HG03575 (cell line): ENCODE measurements around the gene CLEC4F.

Experiments used
- ATAC-seq: cut with Tn5 transposase; IDR thresholded peaks from one replicate; pipeline ENCODE4 v1.9.1; 2021; ENCODE audit not compliant: unreplicated experiment, insufficient number of reproducible peaks, low FRiP score; ENCODE audit errors: extremely low read depth

Gene CLEC4F

DNA sequence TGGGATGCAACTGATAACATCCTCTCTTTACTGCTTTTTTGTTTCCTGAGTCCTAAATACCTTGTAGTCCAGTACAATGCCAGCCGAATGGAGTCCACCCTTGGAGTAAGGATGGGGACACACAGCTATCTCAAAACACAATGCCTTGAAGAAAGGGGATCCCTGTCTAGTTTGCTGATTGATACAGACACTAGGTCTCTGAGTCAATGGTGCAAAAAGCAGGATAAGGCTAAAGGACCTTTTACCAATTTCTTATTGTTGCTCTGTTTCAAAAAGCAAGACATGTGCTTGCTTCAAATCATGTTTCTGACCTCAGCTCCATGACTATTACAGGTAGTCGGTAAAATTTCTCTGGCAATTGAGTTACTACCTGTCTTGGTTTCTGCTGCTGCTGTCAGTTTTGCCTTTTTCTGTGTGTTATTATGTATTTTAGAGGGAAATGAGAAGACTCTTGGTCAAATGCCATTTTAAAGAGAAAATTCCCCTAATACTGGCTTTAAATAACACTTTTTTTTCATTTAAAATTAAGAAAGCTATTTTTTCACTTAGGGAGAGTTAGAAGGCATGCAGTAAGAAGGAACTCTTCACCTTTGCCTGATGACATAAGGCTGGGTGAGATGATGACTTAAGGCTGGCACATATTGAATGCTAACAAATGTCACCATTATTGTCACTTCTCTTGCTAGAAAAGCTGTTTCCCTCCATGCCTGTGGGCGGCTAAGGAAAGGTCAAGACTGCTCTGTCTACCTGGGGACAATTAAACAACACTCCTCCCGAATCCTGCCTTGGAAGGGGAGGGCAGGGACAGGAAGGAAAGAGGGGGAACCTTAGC is 25.0 kb downstream of the CLEC4F start:
- no peak for ATAC-seq

DNA sequence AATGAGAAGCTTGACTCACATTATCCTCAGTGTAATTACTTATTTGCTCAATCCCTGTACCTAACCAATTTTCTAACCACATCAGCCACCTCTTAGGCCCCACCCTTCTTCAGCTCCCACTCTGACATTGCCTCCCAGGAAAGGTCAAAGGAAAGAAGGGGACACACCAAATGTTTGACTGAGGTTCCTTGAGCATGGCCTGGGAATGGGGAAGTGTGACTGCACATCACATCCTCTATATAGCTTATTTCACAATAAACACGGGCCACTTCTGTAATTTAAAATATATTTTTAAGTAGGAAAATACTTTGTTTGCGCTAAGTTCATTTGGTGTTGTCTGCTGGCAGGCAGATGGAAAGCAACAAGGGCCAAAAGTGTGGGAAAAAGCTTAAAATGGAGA is 26.9 kb downstream of the CLEC4F start:
- ATAC-seq: no peak

DNA sequence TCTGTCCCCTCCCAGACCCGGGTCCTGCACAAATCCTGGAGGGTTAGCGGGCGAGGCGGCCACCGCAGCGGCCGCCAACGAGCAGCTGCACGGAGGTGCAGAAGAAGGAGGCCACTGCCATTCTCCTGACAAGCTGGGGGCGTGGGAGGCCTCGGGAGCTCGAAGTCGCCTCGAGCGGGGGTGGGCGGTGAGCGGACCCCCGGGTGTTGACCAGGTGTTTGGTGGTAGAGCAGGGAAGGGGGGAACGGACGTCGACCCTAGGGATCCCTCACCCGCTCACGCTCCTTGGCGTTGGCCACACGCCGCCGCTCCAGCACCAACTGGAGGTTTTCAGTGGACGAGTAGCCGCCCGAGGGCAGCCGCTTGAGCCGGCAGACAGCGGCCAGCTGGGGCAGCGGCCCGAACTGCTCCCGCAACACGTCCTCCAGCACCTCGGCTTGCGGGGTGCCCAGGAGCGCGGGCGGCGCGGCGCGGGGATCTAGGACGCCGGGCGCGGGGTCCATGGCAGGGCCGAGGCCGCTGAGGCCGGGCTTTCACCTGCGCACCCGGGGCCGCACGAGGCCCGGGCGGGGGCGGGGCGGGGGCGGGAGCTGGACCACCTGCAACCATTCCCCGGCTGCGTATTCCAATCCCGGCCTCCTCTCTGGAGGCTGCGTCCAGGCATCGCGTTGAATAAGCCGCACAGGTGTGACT is 30.1 kb downstream of the CLEC4F start, which contains the start of gene FIGLA:
FIGLA (minus strand) TSS at position 508 of the 693 bp plus-strand sequence; CDS start at position 503, 5 bp downstream.
- ATAC-seq: no peak

DNA sequence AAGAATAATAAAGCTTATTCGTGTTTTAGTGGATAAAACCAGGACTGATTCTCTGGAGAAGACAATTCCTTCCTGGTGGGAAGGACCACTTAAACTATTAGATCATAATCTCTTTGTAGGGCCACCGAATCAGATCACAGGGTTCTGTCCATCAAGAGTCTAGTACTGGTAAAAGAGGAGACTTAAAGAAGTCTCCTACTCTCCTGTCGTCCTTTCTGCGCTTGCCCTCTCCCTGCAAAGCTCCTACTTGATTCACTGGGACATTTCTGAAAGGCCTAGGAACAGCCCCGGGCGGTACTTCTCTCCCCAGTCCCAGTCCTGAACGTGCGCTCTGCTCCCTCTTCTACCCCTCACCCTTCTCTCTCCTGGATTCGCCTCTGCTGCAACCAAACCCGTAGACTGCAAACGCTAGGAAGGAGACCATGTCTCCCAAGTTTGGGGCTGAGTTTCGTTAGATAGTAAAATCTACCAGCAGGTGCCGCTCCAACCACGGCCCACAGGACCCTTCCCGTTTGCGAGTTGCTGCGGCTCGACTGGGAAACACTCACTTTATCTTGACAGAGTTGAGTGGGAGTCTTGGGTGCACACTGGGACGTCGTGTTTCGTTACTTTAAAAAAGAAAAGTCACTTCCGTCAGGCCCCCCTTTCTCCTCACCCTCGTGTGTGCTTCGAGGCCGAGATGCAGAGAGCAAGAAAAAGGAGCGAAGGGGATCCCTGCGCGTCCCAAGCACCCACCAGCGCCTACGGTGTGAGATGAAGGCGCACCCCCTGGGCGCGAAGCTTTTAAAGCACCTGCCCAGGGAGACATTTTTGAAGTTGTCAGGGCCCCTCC is 30.9 kb downstream of the CLEC4F start:
- no peak for ATAC-seq

DNA sequence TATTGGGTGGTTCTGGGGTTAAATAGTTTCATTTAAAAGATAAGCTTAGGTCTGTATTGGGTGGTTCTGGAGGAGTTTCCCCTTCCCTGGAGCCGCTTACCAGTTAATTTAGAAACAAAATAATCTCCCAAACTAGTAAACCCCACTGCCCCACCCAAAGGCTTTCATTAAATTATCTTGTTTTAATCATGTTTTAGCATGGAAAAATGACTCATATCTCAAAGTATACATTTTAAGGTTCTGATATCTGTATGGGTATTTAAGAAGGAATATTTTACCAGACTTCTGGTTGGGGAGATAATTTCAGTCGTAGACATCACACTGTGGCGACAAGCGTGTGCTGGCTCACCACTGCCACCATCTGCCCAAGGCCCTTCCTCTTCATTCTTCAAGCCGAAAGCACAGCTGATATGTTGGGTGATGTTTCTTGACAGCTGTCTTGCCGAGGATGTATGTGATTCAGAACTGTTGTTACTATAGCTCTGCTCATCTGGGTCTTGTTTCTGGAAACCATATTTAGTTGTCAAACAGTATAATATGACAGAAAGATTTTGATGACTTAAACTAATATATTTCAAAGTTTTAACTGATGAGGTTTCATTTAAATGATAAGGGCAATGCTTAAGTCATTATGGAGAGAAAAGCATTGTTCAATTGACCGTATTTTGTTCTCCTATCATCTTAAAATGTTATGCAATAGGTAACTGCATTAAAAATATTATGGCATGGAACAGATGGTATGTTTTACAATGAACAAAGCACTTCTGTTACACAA is 35.1 kb downstream of the CLEC4F start:
- ATAC-seq: no peak

DNA sequence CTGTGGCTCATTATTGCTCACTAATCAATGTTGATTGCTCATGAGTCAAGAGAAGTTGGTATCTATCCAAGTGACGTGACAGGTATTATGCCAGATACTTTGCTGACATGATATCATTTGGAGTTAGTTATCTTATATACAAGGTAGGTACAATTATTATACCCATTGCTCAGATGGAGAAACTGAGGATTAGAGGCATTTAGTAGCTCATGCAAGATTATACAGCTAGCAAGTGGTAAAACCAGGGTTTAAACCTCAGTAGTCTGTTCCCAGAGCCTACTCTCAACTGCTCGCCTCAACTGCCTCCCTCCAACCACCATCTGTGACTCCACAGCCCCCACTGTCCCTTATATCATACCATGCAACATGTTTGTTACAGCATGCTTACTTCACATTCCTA is 36.1 kb downstream of the CLEC4F start:
- no peak for ATAC-seq

DNA sequence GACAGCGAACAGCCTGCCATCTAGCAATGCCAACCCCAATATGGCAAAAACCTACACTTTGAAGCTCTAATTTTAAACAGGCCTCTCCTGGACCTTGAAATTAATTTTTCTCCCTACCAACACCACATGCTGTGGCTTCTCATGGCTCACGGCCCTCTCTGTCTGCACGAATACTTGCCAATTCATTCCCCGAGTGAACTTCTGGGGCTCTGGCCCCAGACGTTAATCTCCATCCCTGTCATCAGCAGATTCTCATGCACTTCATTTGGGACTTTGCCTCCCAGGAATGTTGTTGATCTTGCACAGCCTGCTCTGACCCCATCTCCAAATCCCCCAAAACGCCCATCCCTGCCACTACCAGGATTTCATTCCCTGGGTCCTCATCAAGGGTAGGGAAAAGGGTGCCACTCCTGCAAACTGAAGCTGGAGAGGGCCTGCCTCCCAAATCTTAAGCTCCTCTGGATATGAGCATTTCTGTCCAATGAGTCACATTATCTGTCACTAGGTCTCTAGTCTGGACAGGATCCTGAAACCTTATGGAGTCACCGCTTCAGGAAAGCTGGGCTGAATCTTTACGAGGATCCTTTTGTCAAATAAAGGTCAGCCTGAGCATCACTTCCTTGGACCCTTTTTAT is 40.4 kb downstream of the CLEC4F start:
- ATAC-seq: no peak

DNA sequence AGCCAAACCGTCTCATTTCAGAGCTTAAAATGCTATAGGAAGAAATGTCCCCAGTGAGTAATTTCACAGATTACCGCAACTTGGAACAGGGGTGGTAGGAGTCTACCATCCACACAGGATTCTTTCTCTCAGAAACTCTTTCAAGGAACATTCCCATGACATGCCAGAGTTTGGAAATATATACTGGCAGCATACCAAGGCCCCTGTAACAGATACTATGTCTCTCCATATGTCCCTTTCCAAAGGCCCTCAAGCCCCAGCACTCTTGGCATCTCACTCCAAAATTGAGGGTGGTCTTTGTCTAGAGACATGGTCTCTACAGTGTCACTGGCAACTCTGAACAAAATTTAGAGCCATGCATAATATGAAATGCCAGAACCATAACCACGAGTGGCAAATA is 40.9 kb downstream of the CLEC4F start:
- no peak for ATAC-seq

DNA sequence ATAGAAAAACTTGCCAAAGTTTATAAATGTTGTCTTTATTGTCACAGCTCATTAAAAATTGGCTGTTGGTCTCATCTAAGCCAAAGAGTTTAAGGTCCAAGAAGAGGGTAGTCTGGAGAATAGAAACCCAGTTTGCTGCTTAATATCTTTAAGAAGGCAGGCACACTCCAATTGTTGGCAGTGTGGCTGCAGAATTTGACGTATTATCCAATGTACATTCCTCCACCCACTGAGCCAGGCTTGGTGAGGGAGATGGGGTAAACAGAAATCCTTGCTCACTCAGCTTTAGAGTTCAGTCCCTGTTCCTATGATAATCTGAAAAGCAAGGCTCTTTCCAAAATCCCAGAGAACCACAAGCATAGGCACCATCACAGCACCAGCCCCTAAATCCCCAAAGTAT is 41.7 kb downstream of the CLEC4F start:
- no peak for ATAC-seq

DNA sequence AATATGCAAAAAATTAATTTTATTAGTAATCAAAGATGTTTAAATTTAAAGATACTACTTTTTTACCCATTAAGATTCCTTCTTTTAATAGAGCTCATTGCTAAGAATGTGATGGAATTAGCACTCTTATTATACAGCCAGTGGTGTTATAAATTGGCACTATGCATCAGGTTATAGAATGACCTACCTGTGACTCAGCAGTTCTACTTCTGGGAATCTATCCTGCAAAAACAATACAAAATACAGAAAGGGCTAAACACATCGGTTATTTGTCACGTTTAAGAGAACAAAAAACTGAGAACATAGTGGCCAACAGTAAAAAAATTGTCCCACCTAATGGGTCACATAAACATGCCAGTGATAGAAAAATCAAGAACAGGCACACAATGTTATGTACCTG is 42.9 kb downstream of the CLEC4F start:
- no peak for ATAC-seq

DNA sequence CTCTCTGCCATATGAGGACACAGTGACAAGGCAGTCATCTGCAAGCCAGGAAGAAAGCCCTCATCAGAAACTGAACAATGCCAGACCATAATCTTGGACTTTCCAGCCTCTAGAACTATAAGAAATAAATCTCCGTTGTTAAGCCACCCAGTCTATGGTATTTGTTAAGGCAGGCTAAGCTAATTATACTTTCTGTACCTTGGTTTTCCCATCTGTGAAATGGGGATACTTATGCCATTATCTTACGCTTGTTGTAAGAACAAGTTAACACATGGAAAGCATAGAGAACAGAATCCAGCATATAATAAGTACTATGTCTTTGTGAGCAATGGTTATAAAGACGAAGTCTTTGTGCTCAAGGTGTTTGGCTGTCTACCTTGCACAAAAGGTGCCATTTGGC is 44.1 kb downstream of the CLEC4F start:
- no peak for ATAC-seq

DNA sequence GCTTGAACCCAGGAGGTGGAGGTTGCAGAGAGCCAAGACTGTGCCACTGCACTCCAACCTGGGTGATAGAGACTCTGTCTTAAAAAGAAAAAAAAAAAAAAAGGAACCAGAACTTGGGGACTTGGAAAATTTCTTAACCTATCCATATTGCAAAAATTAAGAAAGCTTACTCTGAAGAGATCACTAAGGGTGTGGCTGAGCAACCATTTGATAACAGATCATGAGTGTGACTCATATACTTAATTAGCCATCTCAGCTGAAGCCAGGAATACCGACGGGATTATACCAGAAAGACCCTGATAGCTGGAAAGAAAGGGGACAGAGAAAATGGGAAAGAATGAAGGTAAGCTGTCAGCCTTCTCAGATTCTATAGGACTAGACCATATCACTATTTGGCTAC is 45.3 kb downstream of the CLEC4F start:
- no peak for ATAC-seq

DNA sequence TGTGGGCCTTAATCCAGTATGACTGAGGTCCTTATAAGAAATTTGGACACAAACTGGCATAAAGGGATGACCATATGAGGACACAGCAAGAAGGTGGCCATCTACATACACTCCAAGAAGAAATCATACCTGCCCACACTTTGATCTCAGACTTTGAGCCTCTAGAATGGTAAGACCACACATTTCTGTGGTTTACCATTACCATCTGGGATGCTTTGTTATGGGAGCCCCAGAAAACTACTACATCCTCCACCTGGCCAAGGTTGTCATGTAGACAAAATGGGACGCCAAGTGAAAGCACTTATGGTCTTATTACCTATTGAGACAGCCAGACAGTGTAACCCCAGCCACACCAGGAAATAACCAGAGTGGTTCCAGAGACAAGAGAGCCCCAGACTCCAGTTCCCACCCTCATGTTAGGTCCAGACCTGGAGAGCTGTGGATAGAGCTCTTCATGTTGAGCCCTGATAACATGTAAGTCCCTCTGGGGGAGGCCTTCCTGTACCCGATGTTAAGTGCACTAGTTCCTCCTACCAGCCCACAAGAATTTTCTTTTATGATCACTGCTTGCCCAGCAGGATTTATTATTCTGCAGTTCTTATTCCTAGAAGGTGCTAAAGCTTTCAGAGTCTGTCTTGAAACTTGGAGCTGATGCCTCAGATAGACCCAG is 47.8 kb downstream of the CLEC4F start:
- ATAC-seq: no peak

DNA sequence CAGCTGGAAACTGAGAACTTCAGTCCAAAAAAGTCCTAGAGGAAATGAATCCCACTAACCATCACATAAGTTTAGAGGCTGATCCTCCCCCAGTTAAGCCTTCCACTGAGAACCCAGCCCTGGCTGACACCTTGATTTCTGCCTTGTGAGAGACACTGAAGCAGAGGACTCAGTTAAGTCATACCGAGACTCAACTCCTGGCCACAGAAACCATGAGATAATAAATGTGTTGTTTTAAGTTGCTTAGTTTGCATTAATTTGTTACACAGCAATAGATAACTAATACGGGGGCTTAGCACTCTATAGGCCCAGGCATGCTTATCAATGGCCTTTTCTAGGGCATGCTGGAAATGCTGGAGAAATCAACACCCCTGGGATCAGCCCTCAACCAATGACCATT is 49.0 kb downstream of the CLEC4F start:
- ATAC-seq: no peak

DNA sequence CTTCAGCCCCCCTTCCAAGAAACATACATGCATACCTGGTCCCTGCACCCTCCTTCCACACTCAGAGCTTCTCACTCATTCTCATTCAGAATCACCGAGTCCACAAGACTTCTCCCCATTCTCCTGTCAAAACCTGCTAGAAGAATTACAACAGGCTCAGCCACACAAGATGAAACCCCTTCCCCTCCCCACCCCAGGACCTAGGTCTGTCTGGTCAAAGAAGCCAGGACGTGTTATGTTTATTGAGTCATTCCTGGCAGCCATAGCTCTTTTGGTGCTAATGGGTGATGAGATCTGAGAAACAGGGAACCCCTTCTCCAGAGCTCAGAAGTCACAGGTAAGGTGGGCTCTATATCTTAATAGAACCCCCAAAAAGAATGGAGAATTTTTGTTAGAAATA is 50.9 kb downstream of the CLEC4F start:
- ATAC-seq: no peak

DNA sequence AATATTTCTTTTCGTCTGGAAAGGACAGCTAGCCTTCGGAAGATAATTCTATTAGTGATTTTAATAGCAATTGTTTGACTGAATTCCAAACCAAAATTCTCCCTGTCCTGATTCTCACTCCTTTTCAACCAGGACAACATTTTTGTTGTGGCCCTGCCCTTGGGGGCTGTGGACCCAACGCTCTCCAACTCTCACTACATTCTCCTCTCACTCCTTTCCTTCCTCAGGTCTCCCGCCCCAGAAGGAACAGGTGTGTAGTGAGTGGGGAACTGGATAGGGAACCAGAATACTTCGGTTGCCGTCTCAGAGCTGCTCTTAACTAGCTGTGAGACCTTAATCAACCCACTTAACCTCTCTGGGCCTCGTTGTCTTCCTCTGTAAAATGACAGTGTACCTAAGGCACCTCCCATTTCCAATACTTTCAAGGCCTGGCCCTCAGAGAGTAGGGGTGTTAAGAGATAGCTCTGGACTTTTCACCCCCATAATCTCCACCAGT is 51.8 kb downstream of the CLEC4F start:
- ATAC-seq: no peak

DNA sequence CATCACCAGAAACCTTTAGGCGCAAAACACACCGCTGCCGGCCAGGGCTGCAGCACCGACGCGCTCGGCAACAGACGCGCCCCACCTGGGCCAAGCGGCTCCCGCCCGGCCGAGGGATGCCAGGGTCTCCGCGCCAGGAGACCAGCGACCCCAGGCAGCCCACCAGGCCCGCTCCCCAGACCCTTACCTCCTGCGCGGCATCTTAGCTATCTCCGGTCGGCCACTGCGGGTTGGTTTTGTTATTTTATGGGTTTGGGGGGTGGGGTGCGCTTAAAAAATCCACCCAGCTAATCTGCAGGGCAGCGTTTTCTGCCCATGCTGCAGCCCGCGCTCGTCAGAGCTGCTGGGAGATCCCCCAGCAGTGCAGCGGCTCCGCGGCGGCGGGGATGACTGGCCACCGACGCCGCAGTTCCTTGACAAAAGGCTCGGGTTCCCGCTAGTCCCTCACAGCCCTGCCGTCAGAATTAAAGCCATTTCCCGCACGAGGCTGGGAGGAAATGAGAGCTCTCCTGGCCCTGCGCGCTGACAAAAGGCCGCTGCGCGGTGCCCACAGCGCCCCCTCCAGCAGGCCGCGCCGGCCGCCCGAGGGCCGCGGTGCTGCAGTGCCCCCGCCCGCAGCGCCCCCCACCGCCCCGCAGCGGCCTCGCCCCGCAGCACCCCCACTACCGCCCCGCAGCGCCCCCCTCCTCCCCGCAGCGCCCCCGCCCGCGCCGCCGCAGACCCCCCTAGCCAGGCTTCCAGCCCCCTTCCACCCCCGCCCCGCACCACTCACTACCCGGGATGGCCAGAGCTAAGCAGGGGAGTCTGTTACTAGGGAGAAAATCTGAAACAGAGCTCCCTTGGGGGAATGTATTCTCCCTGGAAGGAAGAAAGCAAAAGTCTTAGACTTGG is 52.5 kb downstream of the CLEC4F start, which contains the start of gene ADD2:
ADD2 (minus strand) TSS at position 502 of the 891 bp plus-strand sequence. CDS start 61,792 bp downstream, outside the sequence.
- ATAC-seq: no peak
